Endodermal cell (in vitro differentiated cells): ENCODE data around the gene HMGA1. TPM values are rescaled to one million over a fixed set of nuclear protein-coding genes. Genes with fewer than 3 reads are reported as not detected.

Experiments used
- DNase-seq: peaks from one replicate; pipeline ENCODE4 v3.0.0-alpha.2; 2017
- H3K27ac ChIP-seq: 2 replicates; pipeline ENCODE4 v1.5.1; 2013; ENCODE audit warnings: mild to moderate bottlenecking, low read depth, low read length, moderate library complexity
- H3K27me3 ChIP-seq: 2 replicates; pipeline ENCODE4 v1.6.1; 2013; ENCODE audit warnings: mild to moderate bottlenecking, low read length, moderate library complexity; ENCODE audit not compliant: insufficient read depth, control insufficient read depth, poor library complexity, severe bottlenecking
- H3K36me3 ChIP-seq: 2 replicates; pipeline ENCODE4 v1.7.0; 2013; ENCODE audit warnings: mild to moderate bottlenecking, low read length, moderate library complexity; ENCODE audit not compliant: control insufficient read depth, insufficient read depth
- H3K4me1 ChIP-seq: one replicate; pipeline ENCODE4 v1.7.0; 2013; ENCODE audit warnings: low read length; ENCODE audit not compliant: control insufficient read depth, insufficient read depth
- H3K4me3 ChIP-seq: 2 replicates; pipeline ENCODE4 v1.5.1; 2013; ENCODE audit warnings: mild to moderate bottlenecking, low read length, moderate library complexity
- H3K9ac ChIP-seq: 2 replicates; pipeline ENCODE4 v1.6.1; 2013; ENCODE audit warnings: mild to moderate bottlenecking, low read length, moderate library complexity; ENCODE audit not compliant: poor library complexity, severe bottlenecking; ENCODE audit errors: extremely low read depth
- H3K9me3 ChIP-seq: 2 replicates; pipeline ENCODE4 v1.6.1; 2013; ENCODE audit warnings: mild to moderate bottlenecking, low read length, moderate library complexity; ENCODE audit not compliant: control insufficient read depth
- H3K27ac Mint-ChIP-seq: 2 replicates; pipeline ENCODE4 v1.8.0; 2020; ENCODE audit warnings: mixed read lengths
- H3K27me3 Mint-ChIP-seq: 2 replicates; pipeline ENCODE4 v1.8.0; 2021; ENCODE audit warnings: mild to moderate bottlenecking, mixed read lengths; ENCODE audit not compliant: insufficient read depth
- H3K36me3 Mint-ChIP-seq: 2 replicates; pipeline ENCODE4 v1.8.0; 2020; ENCODE audit warnings: low read depth, mixed read lengths
- H3K4me1 Mint-ChIP-seq: 2 replicates; pipeline ENCODE4 v1.8.0; 2020; ENCODE audit warnings: mixed read lengths
- H3K4me3 Mint-ChIP-seq: 2 replicates; pipeline ENCODE4 v1.8.0; 2020; ENCODE audit warnings: mild to moderate bottlenecking, moderate library complexity, mixed read lengths
- H3K9me3 Mint-ChIP-seq: 2 replicates; pipeline ENCODE4 v1.8.0; 2020; ENCODE audit warnings: mild to moderate bottlenecking, mixed read lengths
- WGBS, 2 experiments: methylation state at CpG; one replicate each; pipeline versions ENCODE4 v1.1.5 to v1.1.7; 2013; ENCODE audit warnings: missing lambda C conversion rate in 2 of 2, mixed read lengths in 1 of 2; ENCODE audit not compliant: insufficient coverage in 1 of 2, insufficient read length in 1 of 2; 5-methylcytosine and 5-hydroxymethylcytosine counted together
- total RNA-seq, 2 donors: library from RNA; stranded (reverse); fragmentation: NEBNext Ultra II Directional in 1 of 2; extraction: Animal tissue kit (Norgen Biotek cat#: 25700) in 1 of 2; gene quantifications; 2 replicates in 1 of 2; 3 replicates in 1 of 2; pipeline ENCODE4 v1.2.1, GENCODE V29; 2021
- TF ChIP-seq, protein P1 (sequence below): fragments of 200-600 bp; sonication (generic); conservative IDR thresholded peaks from 2 replicates; pipeline ENCODE4 v1.5.0; 2021; ENCODE audit warnings: antibody characterized with exemption, mild to moderate bottlenecking

The HMGA1 gene
- total RNA-seq, 2 donors from 2014 or later: 1,306 to 1,595 TPM

DNA sequence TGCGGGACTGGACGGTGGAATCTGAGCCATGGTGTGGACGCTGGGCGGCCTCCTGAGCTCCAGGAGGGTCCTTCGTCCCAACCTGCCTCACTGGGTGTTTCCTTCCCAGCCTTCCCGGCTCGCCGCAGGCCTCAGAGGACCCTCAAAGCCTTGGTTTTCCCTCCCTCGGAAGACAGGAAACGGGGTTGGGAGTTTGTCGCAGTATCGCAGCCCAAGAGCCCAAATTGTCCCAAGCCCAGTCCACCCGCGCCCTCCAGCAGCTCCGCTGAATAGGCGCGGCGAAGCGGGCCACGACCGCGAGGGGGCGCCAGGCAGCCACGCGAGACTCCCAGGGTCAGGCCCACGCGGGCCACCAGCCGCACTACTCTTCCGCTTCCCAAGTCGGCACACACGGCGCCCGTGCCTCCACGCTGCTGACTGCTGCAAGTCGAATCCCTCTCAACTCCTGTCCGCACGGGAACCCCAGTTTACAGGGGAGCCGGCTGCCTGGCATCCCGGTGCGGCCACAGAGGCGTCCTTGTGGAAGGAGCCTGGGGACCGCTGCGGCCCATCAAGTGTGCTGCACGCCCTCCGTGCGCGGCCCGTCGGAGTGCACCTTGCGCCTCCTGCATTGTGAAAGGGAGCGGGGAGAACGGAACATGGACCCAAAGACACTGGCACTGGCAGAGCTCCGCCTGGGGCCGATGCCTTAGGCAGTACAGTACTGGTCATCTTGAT is 40.4 kb upstream of the HMGA1 start:
- H3K27me3 ChIP-seq: no peaks in the 10 kb centered on the region
- H3K4me1 Mint-ChIP-seq: peaks cover 6% of the 10 kb centered on the region
- H3K36me3 Mint-ChIP-seq: no peaks in the 10 kb centered on the region
- H3K27ac ChIP-seq: no peak overlapping the region
- no peaks in the 10 kb centered on the region for H3K36me3 ChIP-seq
- H3K9me3 Mint-ChIP-seq: no peaks in the 10 kb centered on the region
- no peaks in the 10 kb centered on the region for H3K9me3 ChIP-seq
- peak overlapping the region; percentile 43 for H3K4me3 Mint-ChIP-seq
- peaks cover 14% of the 10 kb centered on the region for H3K27me3 Mint-ChIP-seq
- WGBS, 2 experiments: 50 to 62% methylated on average over 34 to 54 of the region's 54 CpGs
- no peak overlapping the region for H3K27ac Mint-ChIP-seq
- H3K4me1 ChIP-seq: no peaks in the 10 kb centered on the region
- DNase-seq: peak; percentile 90
- TF ChIP-seq, protein P1, sequence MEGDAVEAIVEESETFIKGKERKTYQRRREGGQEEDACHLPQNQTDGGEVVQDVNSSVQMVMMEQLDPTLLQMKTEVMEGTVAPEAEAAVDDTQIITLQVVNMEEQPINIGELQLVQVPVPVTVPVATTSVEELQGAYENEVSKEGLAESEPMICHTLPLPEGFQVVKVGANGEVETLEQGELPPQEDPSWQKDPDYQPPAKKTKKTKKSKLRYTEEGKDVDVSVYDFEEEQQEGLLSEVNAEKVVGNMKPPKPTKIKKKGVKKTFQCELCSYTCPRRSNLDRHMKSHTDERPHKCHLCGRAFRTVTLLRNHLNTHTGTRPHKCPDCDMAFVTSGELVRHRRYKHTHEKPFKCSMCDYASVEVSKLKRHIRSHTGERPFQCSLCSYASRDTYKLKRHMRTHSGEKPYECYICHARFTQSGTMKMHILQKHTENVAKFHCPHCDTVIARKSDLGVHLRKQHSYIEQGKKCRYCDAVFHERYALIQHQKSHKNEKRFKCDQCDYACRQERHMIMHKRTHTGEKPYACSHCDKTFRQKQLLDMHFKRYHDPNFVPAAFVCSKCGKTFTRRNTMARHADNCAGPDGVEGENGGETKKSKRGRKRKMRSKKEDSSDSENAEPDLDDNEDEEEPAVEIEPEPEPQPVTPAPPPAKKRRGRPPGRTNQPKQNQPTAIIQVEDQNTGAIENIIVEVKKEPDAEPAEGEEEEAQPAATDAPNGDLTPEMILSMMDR: peak; percentile 94
- H3K9ac ChIP-seq: no peak overlapping the region
- no peak overlapping the region for H3K4me3 ChIP-seq

DNA sequence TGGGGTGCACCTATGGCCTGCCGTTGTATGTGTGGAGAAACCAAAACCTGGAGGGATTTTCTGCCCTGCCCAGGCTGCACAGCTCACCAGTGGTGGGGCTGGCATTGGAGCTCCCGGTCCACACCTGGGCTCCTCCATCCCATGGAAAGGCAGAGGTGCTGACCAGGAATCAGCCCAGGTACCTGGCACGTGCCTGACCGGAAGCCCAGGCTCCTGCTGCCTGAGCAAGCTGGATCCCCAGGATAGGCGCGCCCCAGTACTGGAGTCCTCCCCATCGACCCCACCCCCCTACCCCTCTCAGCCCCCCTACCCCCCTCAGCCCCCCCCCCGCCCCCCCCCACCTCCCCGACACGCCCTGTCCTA is 39.9 kb upstream of the HMGA1 start:
- Mint-ChIP-seq H3K9me3 (no peaks in the 10 kb centered on the region), H3K27ac (no peak overlapping the region), H3K27me3 (peaks cover 14% of the 10 kb centered on the region), H3K4me3 (peak overlapping the region; percentile 43), H3K4me1 (peaks cover 6% of the 10 kb centered on the region), H3K36me3 (no peaks in the 10 kb centered on the region)
- no peak overlapping the region for H3K4me3 ChIP-seq
- H3K36me3 ChIP-seq: no peaks in the 10 kb centered on the region
- TF ChIP-seq, protein P1: no peak
- H3K9ac ChIP-seq: no peak overlapping the region
- H3K9me3 ChIP-seq: no peaks in the 10 kb centered on the region
- DNase-seq: no peak
- H3K27ac ChIP-seq: no peak overlapping the region
- H3K27me3 ChIP-seq: no peaks in the 10 kb centered on the region
- WGBS, 2 experiments: 80 to 86% methylated on average over 2 to 5 of the region's 10 CpGs
- H3K4me1 ChIP-seq: no peaks in the 10 kb centered on the region

- no peaks in the 10 kb centered on the region for H3K9me3 ChIP-seq
- H3K27ac ChIP-seq: no peak overlapping the region
- H3K9ac ChIP-seq: no peak overlapping the region
- Mint-ChIP-seq H3K36me3 (no peaks in the 10 kb centered on the region), H3K27ac (peak overlapping the region; percentile 74), H3K9me3 (no peaks in the 10 kb centered on the region), H3K4me1 (peaks cover 7% of the 10 kb centered on the region), H3K27me3 (peaks cover 5% of the 10 kb centered on the region), H3K4me3 (no peak overlapping the region)
- no peaks in the 10 kb centered on the region for H3K4me1 ChIP-seq
- DNase-seq: peak; percentile 68
- WGBS, 2 experiments: 78 to 87% methylated on average over 4 to 5 of the region's 5 CpGs
- TF ChIP-seq, protein P1: no peak
- H3K27me3 ChIP-seq: no peaks in the 10 kb centered on the region
- no peaks in the 10 kb centered on the region for H3K36me3 ChIP-seq
- no peak overlapping the region for H3K4me3 ChIP-seq
Observed at GRCh38 chr6:34200340-34200971, 36.2 kb upstream of the HMGA1 start.
